GM04504 (cell line): ENCODE results near the gene NIM1K.
"Not testable (repeated sequence)": the region's sequence is repeated elsewhere in the genome, so short reads cannot be mapped to it uniquely, and the experiment has no call there.

Source experiments
- DNase-seq: peaks from one replicate; pipeline ENCODE4 v3.0.0-alpha.2; 2012; ENCODE audit warnings: low read depth

Gene NIM1K

GRCh38 chr5:43314724-43315123 lies 122.7 kb downstream of the NIM1K start:
- no peak for DNase-seq

DNA sequence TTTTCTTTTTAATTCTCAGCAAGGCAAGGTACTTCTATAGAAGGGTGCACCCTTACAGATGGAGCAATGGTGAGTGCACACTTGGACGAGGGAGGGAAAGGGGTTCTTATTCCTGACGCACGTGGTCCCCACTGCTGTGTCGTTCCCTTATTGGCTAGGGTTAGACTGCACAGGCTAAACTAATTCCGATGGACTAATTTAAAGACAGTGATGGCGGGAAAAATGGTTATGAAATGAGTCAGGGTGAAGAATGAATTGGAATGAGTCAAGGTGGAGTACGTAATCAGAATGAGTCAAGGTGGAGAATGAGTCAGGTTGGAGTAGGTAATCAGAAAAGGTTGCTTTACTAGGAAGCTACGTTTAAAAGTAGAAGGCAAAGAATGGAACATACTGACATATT lies 123.2 kb downstream of the NIM1K start:
- no peak for DNase-seq

DNA sequence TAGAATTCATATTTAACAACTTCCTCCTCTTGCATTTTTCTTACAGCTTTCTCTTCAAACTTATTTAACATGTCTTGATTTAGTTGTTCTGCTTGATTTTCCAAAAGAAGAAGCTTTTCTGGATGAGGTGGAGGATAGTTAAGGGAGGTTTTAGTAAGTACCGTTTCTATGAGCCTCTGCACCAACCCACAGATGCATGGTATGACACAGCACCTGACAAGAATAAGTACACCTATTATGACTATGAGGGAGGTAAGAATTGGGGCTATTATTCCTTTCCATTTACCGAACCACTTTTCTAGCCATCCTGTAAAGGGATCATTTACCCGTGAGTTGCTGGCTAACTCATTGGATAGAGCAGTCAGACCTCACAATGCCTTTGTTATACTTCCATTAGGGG lies 123.7 kb downstream of the NIM1K start:
- no peak for DNase-seq

- DNase-seq, result no peak
Observed at GRCh38 chr5:43316421-43316820, 124.4 kb downstream of the NIM1K start.

- no peak for DNase-seq
Observed at GRCh38 chr5:43320846-43321245, 128.8 kb downstream of the NIM1K start.

DNA sequence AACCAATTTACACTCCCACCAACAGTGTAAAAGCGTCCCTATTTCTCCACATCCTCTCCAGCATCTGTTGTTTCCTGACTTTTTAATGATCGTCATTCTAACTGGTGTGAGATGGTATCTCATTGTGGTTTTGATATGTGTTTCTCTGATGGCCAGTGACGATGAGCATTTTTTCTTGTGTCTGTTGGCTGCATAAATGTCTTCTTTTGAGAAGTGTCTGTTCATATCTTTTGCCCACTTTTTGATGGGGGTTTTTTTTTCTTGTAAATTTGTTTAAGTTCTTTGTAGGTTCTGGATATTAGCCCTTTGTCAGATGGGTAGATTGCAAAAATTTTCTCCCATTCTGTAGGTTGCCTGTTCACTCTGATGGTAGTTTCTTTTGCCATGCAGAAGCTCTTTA lies 131.5 kb downstream of the NIM1K start:
- DNase-seq, result not testable (repeated sequence)

GRCh38 chr5:43325624-43326023 lies 133.6 kb downstream of the NIM1K start:
- DNase-seq, result not testable (repeated sequence)
